ENCODE data around the gene PIK3R1. TPM values are rescaled to one million over a fixed set of nuclear protein-coding genes. Genes with fewer than 3 reads are reported as not detected.

The PIK3R1 gene
- total RNA-seq, 1 donor: 26.8 TPM

GRCh38 chr5:68330574-68330973 is 115.0 kb downstream of the PIK3R1 start:
- Histone ChIP-seq H3K4me1 (ENCODE audit: insufficient read depth, low read length) (peaks cover 41% of the 10 kb centered on the region), H3K4me3 (ENCODE audit: insufficient read depth, low read length) (no peak overlapping the region), H3K36me3 (ENCODE audit: insufficient read depth, low read length) (no peaks in the 10 kb centered on the region), H3K4me2 (ENCODE audit: insufficient read depth, low read length) (no peak overlapping the region), H2AFZ (ENCODE audit: low read length) (no peak overlapping the region), H4K20me1 (ENCODE audit: insufficient read depth, low read length) (no peaks in the 10 kb centered on the region), H3K27me3 (ENCODE audit: insufficient read depth, low read length) (no peaks in the 10 kb centered on the region), H3K27ac (ENCODE audit: low read depth, low read length) (no peak overlapping the region), H3K9me3 (ENCODE audit: low read depth, low read length) (no peaks in the 10 kb centered on the region), H3K79me2 (ENCODE audit: insufficient read depth, low read length) (no peaks in the 10 kb centered on the region)
- no peak for DNase-seq (ENCODE audit: insufficient read length, low spot score, missing footprints)
- TF ChIP-seq, protein P1, sequence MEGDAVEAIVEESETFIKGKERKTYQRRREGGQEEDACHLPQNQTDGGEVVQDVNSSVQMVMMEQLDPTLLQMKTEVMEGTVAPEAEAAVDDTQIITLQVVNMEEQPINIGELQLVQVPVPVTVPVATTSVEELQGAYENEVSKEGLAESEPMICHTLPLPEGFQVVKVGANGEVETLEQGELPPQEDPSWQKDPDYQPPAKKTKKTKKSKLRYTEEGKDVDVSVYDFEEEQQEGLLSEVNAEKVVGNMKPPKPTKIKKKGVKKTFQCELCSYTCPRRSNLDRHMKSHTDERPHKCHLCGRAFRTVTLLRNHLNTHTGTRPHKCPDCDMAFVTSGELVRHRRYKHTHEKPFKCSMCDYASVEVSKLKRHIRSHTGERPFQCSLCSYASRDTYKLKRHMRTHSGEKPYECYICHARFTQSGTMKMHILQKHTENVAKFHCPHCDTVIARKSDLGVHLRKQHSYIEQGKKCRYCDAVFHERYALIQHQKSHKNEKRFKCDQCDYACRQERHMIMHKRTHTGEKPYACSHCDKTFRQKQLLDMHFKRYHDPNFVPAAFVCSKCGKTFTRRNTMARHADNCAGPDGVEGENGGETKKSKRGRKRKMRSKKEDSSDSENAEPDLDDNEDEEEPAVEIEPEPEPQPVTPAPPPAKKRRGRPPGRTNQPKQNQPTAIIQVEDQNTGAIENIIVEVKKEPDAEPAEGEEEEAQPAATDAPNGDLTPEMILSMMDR (IDR thresholded peaks at IDR 0.05; ENCODE audit: extremely low read depth, low read depth, low read length): no peak

GRCh38 chr5:68331192-68332079 is 115.9 kb downstream of the PIK3R1 start:
- Histone ChIP-seq H3K4me1 (ENCODE audit: insufficient read depth, low read length) (peaks cover 41% of the 10 kb centered on the region), H4K20me1 (ENCODE audit: insufficient read depth, low read length) (no peaks in the 10 kb centered on the region), H3K4me2 (ENCODE audit: insufficient read depth, low read length) (no peak overlapping the region), H3K27ac (ENCODE audit: low read depth, low read length) (no peak overlapping the region), H3K9me3 (ENCODE audit: low read depth, low read length) (no peaks in the 10 kb centered on the region), H3K27me3 (ENCODE audit: insufficient read depth, low read length) (no peaks in the 10 kb centered on the region), H3K36me3 (ENCODE audit: insufficient read depth, low read length) (no peaks in the 10 kb centered on the region), H3K4me3 (ENCODE audit: insufficient read depth, low read length) (no peak overlapping the region), H2AFZ (ENCODE audit: low read length) (no peak overlapping the region), H3K79me2 (ENCODE audit: insufficient read depth, low read length) (no peaks in the 10 kb centered on the region)
- TF ChIP-seq, protein P1 (IDR thresholded peaks at IDR 0.05; ENCODE audit: extremely low read depth, low read depth, low read length): no peak
- DNase-seq (ENCODE audit: insufficient read length, low spot score, missing footprints): no peak

GRCh38 chr5:68332080-68332451 is 116.5 kb downstream of the PIK3R1 start:
- DNase-seq (ENCODE audit: insufficient read length, low spot score, missing footprints): no peak
- Histone ChIP-seq H3K27ac (ENCODE audit: low read depth, low read length) (no peak overlapping the region), H3K4me1 (ENCODE audit: insufficient read depth, low read length) (peaks cover 41% of the 10 kb centered on the region), H3K79me2 (ENCODE audit: insufficient read depth, low read length) (no peaks in the 10 kb centered on the region), H2AFZ (ENCODE audit: low read length) (no peak overlapping the region), H3K9me3 (ENCODE audit: low read depth, low read length) (no peaks in the 10 kb centered on the region), H3K36me3 (ENCODE audit: insufficient read depth, low read length) (no peaks in the 10 kb centered on the region), H3K4me3 (ENCODE audit: insufficient read depth, low read length) (no peak overlapping the region), H3K4me2 (ENCODE audit: insufficient read depth, low read length) (no peak overlapping the region), H3K27me3 (ENCODE audit: insufficient read depth, low read length) (no peaks in the 10 kb centered on the region), H4K20me1 (ENCODE audit: insufficient read depth, low read length) (no peaks in the 10 kb centered on the region)
- TF ChIP-seq, protein P1 (IDR thresholded peaks at IDR 0.05; ENCODE audit: extremely low read depth, low read depth, low read length): no peak

DNA sequence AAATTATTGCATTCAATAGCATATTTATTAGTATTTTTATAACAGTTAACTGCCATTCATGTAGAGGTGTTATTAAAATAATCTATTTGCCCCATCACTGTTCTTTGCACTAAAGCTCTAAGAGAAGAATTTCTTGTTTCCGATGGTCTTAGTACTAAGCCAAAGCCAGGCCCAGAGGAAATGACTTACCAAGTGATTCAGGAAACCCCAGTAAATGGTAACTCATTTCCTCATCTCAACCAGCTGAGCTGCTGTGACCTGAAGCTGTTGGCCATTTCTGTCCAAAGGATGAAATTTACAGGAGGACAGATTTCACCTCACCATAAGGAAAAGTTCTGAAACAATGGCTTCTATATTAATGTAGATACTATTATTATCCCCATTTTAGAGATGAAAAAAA is 117.0 kb downstream of the PIK3R1 start:
- Histone ChIP-seq H3K36me3 (ENCODE audit: insufficient read depth, low read length) (no peaks in the 10 kb centered on the region), H2AFZ (ENCODE audit: low read length) (no peak overlapping the region), H3K27me3 (ENCODE audit: insufficient read depth, low read length) (no peaks in the 10 kb centered on the region), H3K4me2 (ENCODE audit: insufficient read depth, low read length) (no peak overlapping the region), H3K27ac (ENCODE audit: low read depth, low read length) (no peak overlapping the region), H3K4me3 (ENCODE audit: insufficient read depth, low read length) (no peak overlapping the region), H3K79me2 (ENCODE audit: insufficient read depth, low read length) (no peaks in the 10 kb centered on the region), H4K20me1 (ENCODE audit: insufficient read depth, low read length) (no peaks in the 10 kb centered on the region), H3K4me1 (ENCODE audit: insufficient read depth, low read length) (peaks cover 41% of the 10 kb centered on the region), H3K9me3 (ENCODE audit: low read depth, low read length) (no peaks in the 10 kb centered on the region)
- no peak for DNase-seq (ENCODE audit: insufficient read length, low spot score, missing footprints)
- TF ChIP-seq, protein P1 (IDR thresholded peaks at IDR 0.05; ENCODE audit: extremely low read depth, low read depth, low read length): no peak
